GM19351 (cell line): ENCODE measurements around the gene S100A1.
"Not testable (repeated sequence)": the region's sequence is repeated elsewhere in the genome, so short reads cannot be mapped to it uniquely, and the experiment has no call there.

Experiments
- ATAC-seq: cut with Tn5 transposase; IDR thresholded peaks from one replicate; pipeline ENCODE4 v1.9.1; 2021; ENCODE audit warnings: mild to moderate bottlenecking, moderate library complexity; ENCODE audit not compliant: unreplicated experiment

Gene S100A1

GRCh38 chr1:153629971-153630370, 1.7 kb downstream of the S100A1 start:
- no peak for ATAC-seq

DNA sequence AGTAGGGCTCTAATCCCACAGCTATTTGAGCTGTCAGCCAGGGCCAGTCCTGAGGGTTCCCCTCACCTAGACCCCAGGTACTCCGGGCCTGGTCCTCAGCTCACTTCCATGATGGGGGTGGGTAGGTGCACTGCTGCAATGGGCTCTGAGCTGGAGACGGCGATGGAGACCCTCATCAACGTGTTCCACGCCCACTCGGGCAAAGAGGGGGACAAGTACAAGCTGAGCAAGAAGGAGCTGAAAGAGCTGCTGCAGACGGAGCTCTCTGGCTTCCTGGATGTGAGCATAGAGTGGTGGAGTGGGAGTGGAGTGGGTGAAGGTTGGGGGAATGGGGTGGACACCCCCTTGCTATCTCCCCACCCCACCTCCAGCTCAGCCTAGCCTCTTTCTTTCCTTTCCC, 2.1 kb downstream of the S100A1 start:
- no peak for ATAC-seq

- ATAC-seq, result no peak
Observed at GRCh38 chr1:153631047-153632022, 3.1 kb downstream of the S100A1 start.

DNA sequence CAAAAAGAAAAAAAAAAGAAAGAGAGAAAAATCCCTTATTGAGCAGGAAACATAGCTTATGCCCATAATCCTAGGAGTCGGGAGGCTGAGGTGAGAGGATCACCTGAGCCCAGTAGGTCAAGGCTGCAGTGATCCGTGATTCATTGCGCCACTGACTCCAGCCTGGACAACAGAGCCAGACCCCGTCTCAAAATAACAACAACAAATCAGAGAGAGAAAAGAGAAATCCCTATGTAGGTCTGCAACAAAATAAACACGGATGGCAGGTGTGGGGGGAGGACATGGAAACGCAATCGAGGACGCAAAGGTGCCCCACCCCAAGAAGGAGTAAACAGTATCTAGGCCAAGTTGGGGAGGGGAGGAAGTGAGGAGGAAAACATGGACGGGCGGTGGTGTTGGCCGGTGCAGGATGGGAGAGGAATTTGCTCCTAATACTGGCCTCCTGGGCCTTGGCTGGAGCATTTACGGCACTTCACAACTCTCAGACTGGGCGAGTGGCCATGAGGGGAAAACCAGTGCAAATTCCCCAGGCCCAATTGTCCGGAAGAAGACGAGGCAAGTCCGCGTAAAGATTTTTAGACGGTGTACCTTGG, 5.0 kb downstream of the S100A1 start:
- peak; percentile 4 for ATAC-seq

DNA sequence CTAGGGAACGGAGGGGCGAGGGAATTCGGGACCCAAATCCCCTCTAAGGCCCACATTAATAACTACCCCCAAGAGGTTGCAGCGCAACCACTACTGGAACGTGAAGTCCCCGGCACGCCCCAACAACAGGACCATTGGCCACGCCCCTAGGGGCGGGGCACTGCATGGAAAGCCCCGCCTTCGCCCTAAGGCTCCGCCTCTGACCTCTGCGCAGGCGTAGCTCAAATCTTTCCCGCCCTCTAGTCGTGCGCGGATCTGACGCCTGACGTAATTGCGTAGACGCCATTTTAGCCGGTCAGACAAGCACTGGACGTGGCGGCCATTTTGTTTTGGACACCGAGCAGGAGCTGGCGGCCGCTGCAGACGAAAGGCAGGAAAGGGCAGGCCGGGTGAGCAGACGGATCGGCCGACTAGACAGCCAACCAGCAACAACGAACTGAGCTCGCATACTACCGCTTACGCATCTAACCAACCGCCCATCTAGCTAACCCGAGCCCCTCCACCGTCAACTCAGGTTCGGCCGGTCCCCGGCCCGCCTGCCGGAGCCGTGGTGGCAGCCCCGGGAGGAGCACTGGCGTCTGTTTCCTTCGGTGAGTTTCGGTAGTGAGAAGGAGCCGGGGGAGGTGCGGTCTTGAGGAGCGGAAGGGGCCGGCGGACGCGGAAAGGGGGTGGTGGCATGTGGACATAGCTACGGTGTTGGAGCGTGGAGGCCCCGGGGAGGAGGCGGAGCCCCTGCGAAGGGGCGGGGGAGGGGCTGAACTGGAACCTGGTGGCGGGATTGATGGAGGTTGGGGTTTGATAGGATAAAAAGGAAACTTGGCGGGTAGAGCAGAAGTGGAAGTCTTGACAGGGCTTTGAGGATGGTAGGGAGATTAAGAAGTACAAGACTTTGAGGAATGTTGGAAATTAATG, 5.8 kb downstream of the S100A1 start, which contains the start of gene CHTOP:
TSS of gene CHTOP (plus strand) at position 313 of the 912 bp plus-strand sequence. CDS start 2,523 bp downstream, outside the sequence.
- ATAC-seq, result peak; percentile 87

DNA sequence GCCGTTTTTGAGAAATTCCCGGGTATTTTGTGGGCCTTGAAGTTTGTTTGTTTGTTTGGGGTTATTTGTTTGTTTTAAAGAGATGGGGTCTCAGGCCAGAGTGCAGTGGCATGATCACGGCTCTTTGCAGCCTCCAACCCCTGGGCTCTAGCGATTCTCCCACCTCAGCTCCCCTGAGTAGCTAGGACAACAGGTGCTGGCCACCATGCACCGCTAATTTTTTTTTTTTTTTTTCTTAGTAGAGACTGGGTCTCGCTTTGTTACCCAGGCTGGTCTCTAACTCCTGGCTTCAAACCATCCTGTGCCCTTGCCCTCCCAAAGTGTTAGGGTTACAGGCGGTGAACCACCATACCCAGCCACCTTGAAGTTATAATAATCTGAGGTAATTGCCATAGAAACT, 7.6 kb downstream of the S100A1 start:
- ATAC-seq, result no peak

- no peak for ATAC-seq
Observed at GRCh38 chr1:153636312-153636711, 8.1 kb downstream of the S100A1 start.

DNA sequence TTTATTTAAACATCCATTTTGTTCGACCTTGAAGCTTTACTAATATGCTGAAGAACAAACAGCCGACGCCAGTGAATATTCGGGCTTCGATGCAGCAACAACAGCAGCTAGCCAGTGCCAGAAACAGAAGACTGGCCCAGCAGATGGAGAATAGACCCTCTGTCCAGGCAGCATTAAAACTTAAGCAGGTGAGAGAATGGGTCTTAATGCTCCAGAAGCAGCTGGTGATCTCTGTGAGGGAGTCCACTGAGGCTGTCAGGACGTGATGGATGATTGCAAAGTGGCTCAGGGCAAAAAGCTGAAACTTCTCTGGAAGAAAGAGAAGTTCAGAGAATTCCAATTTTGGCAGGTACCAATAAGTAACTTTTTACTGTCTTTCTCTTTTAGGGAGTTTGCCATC, 10.0 kb downstream of the S100A1 start:
- ATAC-seq, result no peak

DNA sequence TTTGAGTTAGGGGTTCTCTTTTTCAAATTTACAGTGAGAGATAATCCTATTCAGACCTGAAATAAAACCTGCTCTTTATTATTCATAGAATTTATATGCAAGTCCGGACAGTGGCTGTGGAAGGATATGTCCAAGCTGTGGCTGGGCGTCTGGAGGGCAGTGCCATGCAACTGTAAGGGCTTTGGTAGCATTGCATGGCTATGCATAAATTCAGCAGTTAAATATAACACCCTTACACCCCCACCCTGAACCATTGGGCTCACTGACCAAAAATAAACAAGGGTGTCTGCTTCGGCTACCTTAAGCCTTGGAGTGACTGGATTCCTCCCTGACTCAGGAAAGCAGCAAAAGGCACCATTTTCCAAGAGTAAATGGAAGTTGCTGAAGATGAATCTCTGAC, 11.0 kb downstream of the S100A1 start:
- no peak for ATAC-seq

GRCh38 chr1:153640213-153640612, 12.0 kb downstream of the S100A1 start:
- ATAC-seq, result not testable (repeated sequence)

- ATAC-seq, result no peak
Observed at GRCh38 chr1:153640861-153641260, 12.6 kb downstream of the S100A1 start.

DNA sequence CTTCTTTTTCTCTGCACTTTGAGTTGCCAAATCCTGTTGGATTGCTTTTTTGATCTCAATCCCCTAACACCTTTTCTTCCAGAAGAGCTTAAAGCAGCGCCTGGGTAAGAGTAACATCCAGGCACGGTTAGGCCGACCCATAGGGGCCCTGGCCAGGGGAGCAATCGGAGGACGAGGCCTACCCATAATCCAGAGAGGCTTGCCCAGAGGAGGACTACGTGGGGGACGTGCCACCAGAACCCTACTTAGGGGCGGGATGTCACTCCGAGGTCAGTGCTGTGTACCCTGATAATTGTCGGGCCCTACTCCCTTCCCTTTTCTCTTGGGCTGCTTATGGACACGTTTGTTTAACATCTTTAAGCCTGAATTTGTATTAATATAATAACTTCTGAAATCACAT, 13.9 kb downstream of the S100A1 start:
- ATAC-seq, result no peak

GRCh38 chr1:153643100-153643499, 14.9 kb downstream of the S100A1 start:
- no peak for ATAC-seq

GRCh38 chr1:153643816-153644215, 15.6 kb downstream of the S100A1 start:
- ATAC-seq, result no peak

DNA sequence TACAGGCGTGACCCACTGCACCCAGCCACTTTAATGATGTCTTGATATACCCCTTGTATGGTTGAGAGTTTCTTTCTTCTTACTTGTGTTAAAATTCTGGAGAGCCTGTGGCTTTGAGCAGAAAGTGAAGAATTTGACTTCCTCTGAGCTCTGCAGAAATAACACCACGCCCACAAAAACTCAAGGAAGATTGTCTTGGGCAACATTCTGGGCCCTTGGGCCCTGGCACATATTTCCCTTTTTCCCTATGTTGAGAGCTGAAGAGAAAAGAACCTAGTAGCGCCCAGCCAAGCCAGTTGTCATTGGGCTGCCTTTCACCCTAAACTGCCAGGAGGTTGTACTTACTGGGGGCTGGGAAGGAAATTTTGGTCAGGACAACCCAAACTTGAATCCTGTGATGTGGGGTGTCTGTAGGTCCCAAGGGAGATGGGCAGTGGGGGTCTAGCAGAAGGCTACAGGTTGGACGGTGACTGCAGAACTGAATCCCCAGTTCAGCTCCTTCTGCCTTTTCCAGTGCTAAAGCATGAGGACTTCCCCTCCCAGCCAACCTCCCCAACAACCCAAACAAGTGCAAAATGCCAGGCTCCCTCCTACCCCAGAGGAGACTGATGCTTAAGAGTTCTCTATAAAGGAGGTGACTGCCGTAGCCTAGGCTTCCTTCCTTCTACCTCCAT, 18.6 kb downstream of the S100A1 start:
- no peak for ATAC-seq

DNA sequence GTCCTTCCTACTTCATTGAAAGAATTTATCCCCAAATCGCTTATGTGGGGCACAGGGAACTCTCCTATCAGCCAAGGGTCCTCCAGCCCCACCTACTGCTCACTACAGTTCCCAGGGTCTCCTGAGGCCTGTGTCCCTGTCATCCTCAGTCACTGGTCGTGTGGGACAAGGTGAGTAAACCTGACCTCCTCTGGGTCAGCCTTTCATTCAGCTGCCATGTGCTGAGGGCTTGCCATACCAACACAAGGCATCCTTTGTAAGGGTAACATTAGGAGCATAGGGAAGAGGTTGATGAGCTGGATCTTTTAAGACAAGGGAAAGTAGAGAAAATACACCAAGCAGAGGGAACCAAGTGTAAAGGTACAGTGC, 19.1 kb downstream of the S100A1 start:
- ATAC-seq, result no peak

GRCh38 chr1:153648000-153648643, 19.9 kb downstream of the S100A1 start:
- no peak for ATAC-seq

DNA sequence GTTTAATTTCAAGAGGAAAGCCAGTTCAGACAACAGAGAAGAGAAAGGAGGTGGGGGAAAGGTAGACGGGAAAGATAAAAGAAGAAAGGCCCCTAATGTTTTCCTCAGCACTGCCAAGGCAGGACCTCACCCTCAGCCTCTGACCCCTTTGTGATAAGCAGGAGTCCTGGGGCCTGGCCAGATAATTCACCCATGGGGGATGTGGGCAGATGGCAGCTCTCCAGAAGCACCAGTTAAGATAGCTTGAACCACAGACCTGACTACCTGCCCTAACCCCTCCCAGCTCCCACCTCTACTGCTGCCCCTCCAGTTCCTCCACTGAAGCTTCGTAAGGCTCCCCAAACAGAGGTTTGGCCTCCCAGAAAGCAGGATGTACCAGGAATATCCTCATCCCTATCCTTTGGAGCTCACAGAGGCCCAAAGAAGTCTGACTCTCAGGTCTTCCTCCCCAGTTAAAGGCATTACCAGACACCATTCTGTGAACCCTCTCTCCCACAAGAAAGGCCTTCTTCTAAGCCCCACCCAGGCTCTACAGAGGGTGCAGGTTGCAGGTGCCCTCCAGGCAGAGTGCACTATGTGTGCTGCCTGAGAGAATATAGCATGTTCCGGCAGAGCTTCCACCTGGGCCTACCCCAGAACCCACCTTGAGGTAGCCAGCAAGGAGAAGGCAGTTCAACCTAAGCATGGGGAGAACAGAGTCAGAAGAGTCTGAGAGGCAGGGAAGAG, 21.1 kb downstream of the S100A1 start:
- no peak for ATAC-seq

- ATAC-seq, result no peak
Observed at GRCh38 chr1:153649863-153650235, 21.6 kb downstream of the S100A1 start.
